Measurements from ENCODE around the gene LYPD6.

The LYPD6 gene

DNA sequence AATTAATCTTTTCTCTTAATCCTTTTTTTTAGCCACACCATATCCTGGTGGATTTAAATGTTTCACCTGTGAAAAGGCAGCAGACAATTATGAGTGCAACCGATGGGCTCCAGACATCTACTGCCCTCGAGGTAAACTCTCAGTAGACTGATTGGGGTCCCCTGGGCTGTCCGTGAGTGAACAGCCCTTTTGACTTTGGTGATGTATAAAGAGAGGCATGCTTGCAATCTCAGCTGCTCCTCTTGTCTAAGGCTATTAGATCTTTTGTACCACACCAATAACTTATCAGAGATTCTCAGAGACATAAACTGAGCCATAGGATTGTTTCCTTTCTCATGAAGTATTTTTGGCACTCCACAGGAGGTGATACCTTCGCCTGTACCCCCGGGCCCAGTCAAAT is 118.6 kb downstream of the LYPD6 start:
- FAIRE-seq: no peak
- TF ChIP-seq, protein P1, sequence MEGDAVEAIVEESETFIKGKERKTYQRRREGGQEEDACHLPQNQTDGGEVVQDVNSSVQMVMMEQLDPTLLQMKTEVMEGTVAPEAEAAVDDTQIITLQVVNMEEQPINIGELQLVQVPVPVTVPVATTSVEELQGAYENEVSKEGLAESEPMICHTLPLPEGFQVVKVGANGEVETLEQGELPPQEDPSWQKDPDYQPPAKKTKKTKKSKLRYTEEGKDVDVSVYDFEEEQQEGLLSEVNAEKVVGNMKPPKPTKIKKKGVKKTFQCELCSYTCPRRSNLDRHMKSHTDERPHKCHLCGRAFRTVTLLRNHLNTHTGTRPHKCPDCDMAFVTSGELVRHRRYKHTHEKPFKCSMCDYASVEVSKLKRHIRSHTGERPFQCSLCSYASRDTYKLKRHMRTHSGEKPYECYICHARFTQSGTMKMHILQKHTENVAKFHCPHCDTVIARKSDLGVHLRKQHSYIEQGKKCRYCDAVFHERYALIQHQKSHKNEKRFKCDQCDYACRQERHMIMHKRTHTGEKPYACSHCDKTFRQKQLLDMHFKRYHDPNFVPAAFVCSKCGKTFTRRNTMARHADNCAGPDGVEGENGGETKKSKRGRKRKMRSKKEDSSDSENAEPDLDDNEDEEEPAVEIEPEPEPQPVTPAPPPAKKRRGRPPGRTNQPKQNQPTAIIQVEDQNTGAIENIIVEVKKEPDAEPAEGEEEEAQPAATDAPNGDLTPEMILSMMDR (IDR thresholded peaks at IDR 0.05; ENCODE audit: insufficient read depth, missing control alignments): no peak
- DNase-seq (ENCODE audit: insufficient read length, low spot score): no peak

- no peak for DNase-seq (ENCODE audit: insufficient read length, low spot score)
- TF ChIP-seq, protein P1 (IDR thresholded peaks at IDR 0.05; ENCODE audit: insufficient read depth, missing control alignments): no peak
- FAIRE-seq: no peak
Measured at GRCh38 chr2:149451417-149452165, 121.2 kb downstream of the LYPD6 start.

DNA sequence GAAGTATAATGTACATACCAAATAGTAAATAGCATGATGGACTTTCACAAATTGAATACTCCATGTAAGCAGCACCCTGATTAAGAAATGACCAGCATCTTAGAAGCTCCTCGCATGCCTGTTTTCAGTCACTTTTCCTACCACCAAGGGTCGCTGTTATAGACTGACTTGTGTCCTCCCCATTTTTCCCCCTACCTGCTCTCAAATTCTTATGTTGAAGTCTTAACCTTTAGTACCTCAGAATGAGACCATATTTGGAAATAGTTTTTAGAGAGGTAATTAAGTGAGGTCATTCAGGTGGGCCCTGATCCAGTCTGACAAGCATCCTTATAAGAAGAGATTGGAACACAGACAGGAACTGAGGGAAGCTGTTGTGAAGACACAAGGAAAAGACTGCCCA is 125.9 kb downstream of the LYPD6 start:
- FAIRE-seq (no peak), DNase-seq (ENCODE audit: insufficient read length, low spot score) (no peak)
- TF ChIP-seq, protein P1 (IDR thresholded peaks at IDR 0.05; ENCODE audit: insufficient read depth, missing control alignments): no peak

- FAIRE-seq (no peak), DNase-seq (ENCODE audit: insufficient read length, low spot score) (no peak)
- TF ChIP-seq, protein P1 (IDR thresholded peaks at IDR 0.05; ENCODE audit: insufficient read depth, missing control alignments): no peak
Measured at GRCh38 chr2:149458502-149458901, 128.1 kb downstream of the LYPD6 start.

- TF ChIP-seq, protein P1 (IDR thresholded peaks at IDR 0.05; ENCODE audit: insufficient read depth, missing control alignments): no peak
- no peak for FAIRE-seq
- no peak for DNase-seq (ENCODE audit: insufficient read length, low spot score)
Measured at GRCh38 chr2:149463328-149464002, 133.1 kb downstream of the LYPD6 start.

GRCh38 chr2:149464396-149464795 is 134.0 kb downstream of the LYPD6 start:
- TF ChIP-seq, protein P1 (IDR thresholded peaks at IDR 0.05; ENCODE audit: insufficient read depth, missing control alignments): no peak
- no peak for FAIRE-seq

DNA sequence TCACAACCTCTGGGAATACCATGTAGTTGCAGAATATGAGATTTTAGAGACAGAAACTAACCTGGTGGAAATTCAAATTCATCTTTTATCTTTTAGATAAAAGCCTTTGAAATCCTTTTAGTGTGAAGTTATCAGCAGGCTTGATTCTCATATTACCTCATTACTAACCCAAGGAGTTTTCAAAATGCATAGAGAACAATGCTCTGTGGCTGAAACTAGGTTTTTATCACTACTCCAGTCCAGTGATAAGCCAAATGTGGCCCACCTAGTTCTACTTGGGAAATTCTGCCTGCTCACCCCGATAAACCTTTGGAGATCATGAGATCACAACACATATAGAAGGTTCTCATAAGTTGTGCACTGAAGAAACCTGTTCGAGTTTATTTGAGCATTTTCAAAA is 135.5 kb downstream of the LYPD6 start:
- FAIRE-seq: no peak
- TF ChIP-seq, protein P1 (IDR thresholded peaks at IDR 0.05; ENCODE audit: insufficient read depth, missing control alignments): no peak
- no peak for DNase-seq (ENCODE audit: insufficient read length, low spot score)

More at GRCh38 chr2:149464396-149464795, 134.0 kb downstream of the LYPD6 start:
- no peak for DNase-seq (ENCODE audit: insufficient read length, low spot score)

Measured in D721Med (cell line).